K562 (cell line): Measurements from ENCODE around the gene SCAMP5. TPM values are rescaled to one million over a fixed set of nuclear protein-coding genes. Genes with fewer than 3 reads are reported as not detected.
A peak's percentile ranks its signal among the peaks of the same experiment; 100 is the strongest.

Experiments used
- ARNT ChIP-seq, 2 experiments: fragments of 450-650 bp; IDR thresholded peaks; 2 replicates each; pipeline ENCODE4 v1.6.1; 2016; ENCODE audit warnings: mild to moderate bottlenecking in 1 of 2
- BRD9 ChIP-seq: fragments of 450-650 bp; IDR thresholded peaks from 2 replicates; pipeline ENCODE4 v1.6.1; 2018; ENCODE audit warnings: low read depth; ENCODE audit not compliant: partially characterized antibody
- CBX2 ChIP-seq: fragments of 200-600 bp; sonication (generic); IDR thresholded peaks from one replicate; pipeline ENCODE4 v1.6.1; 2012; ENCODE audit warnings: mild to moderate bottlenecking, low read length, inconsistent platforms; ENCODE audit not compliant: insufficient read depth, poor library complexity, severe bottlenecking
- CBX8 ChIP-seq: fragments of 200-600 bp; sonication (generic); IDR thresholded peaks from 2 replicates; pipeline ENCODE4 v1.6.1; 2012; ENCODE audit warnings: borderline replicate concordance, mixed run types, low read depth, mild to moderate bottlenecking, moderate library complexity, mixed read lengths, low read length, control low read depth, inconsistent platforms; ENCODE audit not compliant: poor library complexity, severe bottlenecking; ENCODE audit errors: extremely low read depth
- ETV5 ChIP-seq: sonication (generic); formaldehyde crosslinking; IDR thresholded peaks from 2 replicates; pipeline ENCODE4 v1.4.0; 2020; ENCODE audit warnings: low read depth, mild to moderate bottlenecking, missing genetic modification reagents
- GABPB2 ChIP-seq: fragments of 250-450 bp; sonication (Bioruptor Pico); conservative IDR thresholded peaks from 2 replicates; pipeline ENCODE4 v1.5.1; 2021; ENCODE audit warnings: mild to moderate bottlenecking
- GATA2 ChIP-seq: sonication (generic); formaldehyde crosslinking; IDR thresholded peaks from 2 replicates; pipeline ENCODE4 v1.4.0; 2020; ENCODE audit warnings: mild to moderate bottlenecking, missing genetic modification reagents
- HCFC1 ChIP-seq: IDR thresholded peaks from 2 replicates; pipeline ENCODE4 v1.6.1; 2012; ENCODE audit warnings: low read depth, low read length, improper control_type of control experiment
- HIVEP1 ChIP-seq: fragments of 250-450 bp; sonication (Bioruptor Pico); IDR thresholded peaks from 2 replicates; pipeline ENCODE4 v1.4.0; 2020; ENCODE audit warnings: mild to moderate bottlenecking
- LCOR ChIP-seq: sonication (generic); formaldehyde crosslinking; IDR thresholded peaks from 2 replicates; pipeline ENCODE4 v1.8.0; 2022; ENCODE audit warnings: mild to moderate bottlenecking, missing genetic modification reagents
- MTF1 ChIP-seq: fragments of 250-450 bp; sonication (Bioruptor Pico); IDR thresholded peaks from 2 replicates; pipeline ENCODE4 v1.9.0; 2021; ENCODE audit warnings: moderate library complexity, mild to moderate bottlenecking, inconsistent platforms, borderline replicate concordance
- PML ChIP-seq: IDR thresholded peaks from 2 replicates; pipeline ENCODE4 v1.6.1; 2012; ENCODE audit warnings: low read length, inconsistent platforms
- RBM17 ChIP-seq: fragments of 200-400 bp; formaldehyde crosslinking; IDR thresholded peaks from 2 replicates; pipeline ENCODE4 v1.6.1; 2017; ENCODE audit warnings: low read depth, mild to moderate bottlenecking, low read length, borderline replicate concordance
- RHOXF2B ChIP-seq: fragments of 250-450 bp; sonication (Bioruptor Pico); conservative IDR thresholded peaks from 2 replicates; pipeline ENCODE4 v1.5.1; 2021
- THRA ChIP-seq: fragments of 450-650 bp; IDR thresholded peaks from 2 replicates; pipeline ENCODE4 v1.6.1; 2017; ENCODE audit warnings: mild to moderate bottlenecking, moderate library complexity
- ZFP1 ChIP-seq: fragments of 450-650 bp; formaldehyde crosslinking; IDR thresholded peaks from 2 replicates; pipeline ENCODE4 v1.4.0; 2020; ENCODE audit warnings: mild to moderate bottlenecking, mixed read lengths
- ZNF311 ChIP-seq: fragments of 250-450 bp; sonication (Bioruptor Pico); IDR thresholded peaks from 2 replicates; pipeline ENCODE4 v1.4.0; 2020; ENCODE audit warnings: mild to moderate bottlenecking, moderate library complexity
- ZNF384 ChIP-seq: IDR thresholded peaks from 2 replicates; pipeline ENCODE4 v1.6.1; 2012; ENCODE audit warnings: low read depth, low read length, improper control_type of control experiment
- ZNF41 ChIP-seq: fragments of 250-450 bp; sonication (Bioruptor Pico); conservative IDR thresholded peaks from 2 replicates; pipeline ENCODE4 v1.4.0; 2020; ENCODE audit warnings: mild to moderate bottlenecking
- ZNF589 ChIP-seq: fragments of 200-800 bp; sonication (Bioruptor generic); IDR thresholded peaks from 2 replicates; pipeline ENCODE4 v1.6.1; 2016; ENCODE audit warnings: low read depth, missing genetic modification characterization, missing compliant biosample characterization
- ZZZ3 ChIP-seq: fragments of 450-650 bp; IDR thresholded peaks from 2 replicates; pipeline ENCODE4 v1.6.1; 2016; ENCODE audit warnings: antibody characterized with exemption, mild to moderate bottlenecking, moderate library complexity
- polyA plus RNA-seq, 8 experiments: library from polyadenylated mRNA; depleted of rRNA in 4 of 8; stranded (reverse) in 5 of 8; unstranded in 3 of 8; fragments of >200 nt; fragmentation: Nextera tagmentation in 2 of 8; fragmentation: Illumina TruSeq in 1 of 8; extraction: Ambion mirVana in 2 of 8; extraction: Trizol in 1 of 8; gene quantifications; 2 replicates each; pipeline versions ENCODE4 v1.2.1 to v1.2.3, GENCODE V29; 2011 to 2014; ENCODE audit warnings: inconsistent platforms in 1 of 8, missing spikeins in 1 of 8
- total RNA-seq, 7 experiments: library from RNA; depleted of rRNA in 6 of 7; stranded (reverse); fragments of >200 nt in 6 of 7; fragmentation: Illumina TruSeq in 2 of 7; extraction: Trizol in 2 of 7; gene quantifications; 2 replicates each; pipeline versions ENCODE4 v1.2.1 to v1.2.3, GENCODE V29; 2011 to 2021; ENCODE audit warnings: low replicate concordance in 1 of 7
- TF ChIP-seq, protein P1 (sequence below): fragments of 450-650 bp; IDR thresholded peaks from 2 replicates; pipeline ENCODE4 v1.6.1; 2017; ENCODE audit warnings: antibody characterized with exemption, mild to moderate bottlenecking
- TF ChIP-seq, protein P2 (sequence below): fragments of 250-450 bp; sonication (Bioruptor Pico); IDR thresholded peaks from 2 replicates; pipeline ENCODE4 v1.6.1; 2021; ENCODE audit warnings: mild to moderate bottlenecking

Gene SCAMP5
- total and polyA plus RNA-seq, 9 of the 15 experiments (the other 6 are each of a cell fraction or from before 2014, with no cell fraction given): 0.09 to 0.29 (median 0.19) TPM; not detected in 5

- TF ChIP-seq ZNF41 (CRISPR knock-in tag) (peak; percentile 77; the same call in 1 of the 2 replicates), ZNF311 (CRISPR knock-in tag) (peak; percentile 96), CBX2 (no peak), BRD9 (peak; percentile 22), ZNF589 (peak; percentile 98), ARNT (IDR thresholded peaks at IDR 0.05) (peak; percentile 99 to 100), MTF1 (CRISPR knock-in tag) (no peak; the same call in 1 of the 2 replicates), HCFC1 (no peak), THRA (no peak), GATA2 (peak; percentile 99), HIVEP1 (CRISPR knock-in tag) (peak; percentile 93), PML (peak; percentile 100), ETV5 (CRISPR knock-in tag) (peak; percentile 86), RBM17 (no peak), ZZZ3 (no peak), LCOR (peak; percentile 94), ZFP1 (no peak), ZNF384 (peak; percentile 32; the same call in 1 of the 2 replicates), CBX8 (no peak), RHOXF2B (CRISPR knock-in tag) (no peak), GABPB2 (CRISPR knock-in tag) (no peak)
- TF ChIP-seq, protein P1, sequence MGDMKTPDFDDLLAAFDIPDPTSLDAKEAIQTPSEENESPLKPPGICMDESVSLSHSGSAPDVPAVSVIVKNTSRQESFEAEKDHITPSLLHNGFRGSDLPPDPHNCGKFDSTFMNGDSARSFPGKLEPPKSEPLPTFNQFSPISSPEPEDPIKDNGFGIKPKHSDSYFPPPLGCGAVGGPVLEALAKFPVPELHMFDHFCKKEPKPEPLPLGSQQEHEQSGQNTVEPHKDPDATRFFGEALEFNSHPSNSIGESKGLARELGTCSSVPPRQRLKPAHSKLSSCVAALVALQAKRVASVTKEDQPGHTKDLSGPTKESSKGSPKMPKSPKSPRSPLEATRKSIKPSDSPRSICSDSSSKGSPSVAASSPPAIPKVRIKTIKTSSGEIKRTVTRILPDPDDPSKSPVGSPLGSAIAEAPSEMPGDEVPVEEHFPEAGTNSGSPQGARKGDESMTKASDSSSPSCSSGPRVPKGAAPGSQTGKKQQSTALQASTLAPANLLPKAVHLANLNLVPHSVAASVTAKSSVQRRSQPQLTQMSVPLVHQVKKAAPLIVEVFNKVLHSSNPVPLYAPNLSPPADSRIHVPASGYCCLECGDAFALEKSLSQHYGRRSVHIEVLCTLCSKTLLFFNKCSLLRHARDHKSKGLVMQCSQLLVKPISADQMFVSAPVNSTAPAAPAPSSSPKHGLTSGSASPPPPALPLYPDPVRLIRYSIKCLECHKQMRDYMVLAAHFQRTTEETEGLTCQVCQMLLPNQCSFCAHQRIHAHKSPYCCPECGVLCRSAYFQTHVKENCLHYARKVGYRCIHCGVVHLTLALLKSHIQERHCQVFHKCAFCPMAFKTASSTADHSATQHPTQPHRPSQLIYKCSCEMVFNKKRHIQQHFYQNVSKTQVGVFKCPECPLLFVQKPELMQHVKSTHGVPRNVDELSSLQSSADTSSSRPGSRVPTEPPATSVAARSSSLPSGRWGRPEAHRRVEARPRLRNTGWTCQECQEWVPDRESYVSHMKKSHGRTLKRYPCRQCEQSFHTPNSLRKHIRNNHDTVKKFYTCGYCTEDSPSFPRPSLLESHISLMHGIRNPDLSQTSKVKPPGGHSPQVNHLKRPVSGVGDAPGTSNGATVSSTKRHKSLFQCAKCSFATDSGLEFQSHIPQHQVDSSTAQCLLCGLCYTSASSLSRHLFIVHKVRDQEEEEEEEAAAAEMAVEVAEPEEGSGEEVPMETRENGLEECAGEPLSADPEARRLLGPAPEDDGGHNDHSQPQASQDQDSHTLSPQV: no peak
- TF ChIP-seq, protein P2, sequence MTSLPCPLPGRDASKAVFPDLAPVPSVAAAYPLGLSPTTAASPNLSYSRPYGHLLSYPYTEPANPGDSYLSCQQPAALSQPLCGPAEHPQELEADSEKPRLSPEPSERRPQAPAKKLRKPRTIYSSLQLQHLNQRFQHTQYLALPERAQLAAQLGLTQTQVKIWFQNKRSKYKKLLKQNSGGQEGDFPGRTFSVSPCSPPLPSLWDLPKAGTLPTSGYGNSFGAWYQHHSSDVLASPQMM (CRISPR knock-in tag): no peak
Measured at GRCh38 chr15:75065851-75066509, 70.6 kb downstream of the SCAMP5 start (continued).
